Measurements from ENCODE around the gene UBE2E2.

UBE2E2 gene

GRCh38 chr3:23488618-23489017 lies 285.5 kb downstream of the UBE2E2 start:
- no peak for FAIRE-seq

- no peak for FAIRE-seq
Observed at GRCh38 chr3:23489300-23490158, 286.4 kb downstream of the UBE2E2 start.

- FAIRE-seq: no peak
Observed at GRCh38 chr3:23490459-23490858, 287.3 kb downstream of the UBE2E2 start.

DNA sequence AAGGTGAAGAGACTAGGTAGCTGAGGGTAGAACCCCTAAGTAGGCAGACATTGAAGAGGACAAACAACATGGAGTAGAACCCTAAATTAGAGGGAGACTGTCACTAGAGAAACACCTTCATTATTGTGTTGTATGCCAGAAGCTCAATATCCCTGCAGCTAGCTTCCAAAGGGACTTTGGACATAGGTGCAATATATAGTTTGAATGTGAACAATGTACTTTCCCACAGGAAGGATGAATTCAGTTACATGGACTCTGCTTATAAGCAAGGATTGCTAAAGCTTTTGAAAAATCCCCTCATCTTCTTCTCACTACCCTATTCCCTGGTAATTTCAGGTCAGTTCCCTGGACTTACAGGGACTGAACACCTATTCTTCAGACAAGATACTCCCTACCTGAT lies 288.9 kb downstream of the UBE2E2 start:
- FAIRE-seq: no peak

DNA sequence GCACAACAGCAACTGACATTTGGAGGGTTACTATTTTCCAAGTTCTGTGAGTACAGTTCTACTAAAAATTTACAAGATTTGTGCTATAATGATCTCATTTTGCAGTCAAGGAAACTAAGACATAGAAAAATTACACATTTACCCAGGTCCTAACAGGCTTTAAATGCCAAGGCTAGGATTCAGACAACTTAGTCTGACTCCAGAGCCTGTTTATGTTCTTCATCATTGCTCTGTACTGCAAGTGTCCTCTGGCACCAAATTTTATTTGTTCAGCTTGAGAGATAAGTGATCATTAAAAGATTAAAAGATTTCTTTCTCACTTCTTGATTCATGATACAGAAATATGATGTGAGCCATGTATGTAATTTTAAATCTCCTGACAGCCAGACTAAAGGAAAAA lies 290.8 kb downstream of the UBE2E2 start:
- FAIRE-seq: no peak

GRCh38 chr3:23494967-23495366 lies 291.8 kb downstream of the UBE2E2 start:
- no peak for FAIRE-seq

GRCh38 chr3:23495507-23495906 lies 292.4 kb downstream of the UBE2E2 start:
- no peak for FAIRE-seq

GRCh38 chr3:23496165-23496564 lies 293.0 kb downstream of the UBE2E2 start:
- no peak for FAIRE-seq

- no peak for FAIRE-seq
Observed at GRCh38 chr3:23497156-23497555, 294.0 kb downstream of the UBE2E2 start.

DNA sequence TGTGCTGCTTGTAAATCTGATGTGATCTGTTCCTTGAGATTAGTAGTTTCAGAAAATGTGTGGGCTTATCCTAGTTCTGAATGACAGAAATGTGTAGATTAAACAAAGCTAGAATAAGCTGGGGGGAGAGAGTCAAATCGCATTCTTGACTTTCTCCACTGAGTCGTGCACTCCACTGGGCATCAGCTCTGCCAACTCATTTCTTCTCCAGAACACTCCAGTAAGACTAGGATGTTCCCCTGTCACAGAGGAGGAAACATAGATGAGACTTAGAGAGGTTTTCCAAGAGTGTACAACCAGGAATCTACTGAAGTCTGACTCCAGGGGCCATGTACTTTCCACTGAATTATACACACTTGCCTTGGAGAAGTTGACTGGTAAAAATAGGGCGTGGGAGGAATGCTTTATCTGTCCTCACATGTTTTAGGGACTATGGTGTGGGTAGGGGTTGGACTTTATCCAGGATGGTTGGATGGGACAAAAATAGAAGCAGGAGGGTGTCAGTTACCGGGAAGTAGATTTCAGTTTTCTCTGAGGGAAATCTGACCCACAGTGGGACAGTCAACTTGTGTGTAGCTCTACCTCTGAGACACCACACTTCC lies 298.2 kb downstream of the UBE2E2 start:
- no peak for FAIRE-seq

DNA sequence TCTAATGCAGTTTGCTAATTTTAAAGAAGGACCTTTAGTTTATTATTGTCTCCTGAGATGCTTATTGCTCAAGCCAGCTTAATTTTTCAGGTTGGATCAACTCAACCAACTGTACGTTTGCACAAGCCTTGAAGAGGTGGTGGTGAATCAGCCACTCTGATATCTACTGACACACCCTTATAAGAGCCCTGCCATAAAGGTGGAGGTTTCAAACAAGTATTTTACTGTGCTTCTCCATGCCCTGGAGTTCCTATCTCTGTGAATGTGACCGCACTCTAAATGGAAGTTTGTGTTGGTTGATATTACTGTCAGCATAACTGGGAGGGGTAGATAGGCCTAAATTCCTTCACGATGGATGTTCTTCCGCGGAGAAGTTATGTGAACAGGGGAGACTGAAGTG lies 305.3 kb downstream of the UBE2E2 start:
- FAIRE-seq: no peak

DNA sequence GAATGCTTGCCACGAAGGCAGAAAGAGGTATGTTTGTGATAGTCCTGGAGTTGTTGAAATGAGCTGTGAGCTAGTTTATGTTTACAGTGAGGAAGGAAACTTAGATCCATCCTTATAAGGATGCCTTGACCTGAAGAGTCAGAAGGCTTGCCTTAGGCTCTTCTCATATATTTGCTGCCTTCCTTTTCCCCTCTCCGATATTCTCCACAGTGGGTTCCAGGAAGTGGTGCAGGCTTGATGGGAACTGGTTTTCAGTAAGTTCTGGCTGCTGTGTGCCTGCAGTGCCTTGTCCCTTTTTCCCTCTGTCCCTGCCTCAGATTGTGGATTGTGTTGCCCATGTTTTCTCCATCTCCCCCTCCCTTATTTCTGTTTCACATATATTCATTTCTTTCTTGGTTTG lies 315.3 kb downstream of the UBE2E2 start:
- no peak for FAIRE-seq

DNA sequence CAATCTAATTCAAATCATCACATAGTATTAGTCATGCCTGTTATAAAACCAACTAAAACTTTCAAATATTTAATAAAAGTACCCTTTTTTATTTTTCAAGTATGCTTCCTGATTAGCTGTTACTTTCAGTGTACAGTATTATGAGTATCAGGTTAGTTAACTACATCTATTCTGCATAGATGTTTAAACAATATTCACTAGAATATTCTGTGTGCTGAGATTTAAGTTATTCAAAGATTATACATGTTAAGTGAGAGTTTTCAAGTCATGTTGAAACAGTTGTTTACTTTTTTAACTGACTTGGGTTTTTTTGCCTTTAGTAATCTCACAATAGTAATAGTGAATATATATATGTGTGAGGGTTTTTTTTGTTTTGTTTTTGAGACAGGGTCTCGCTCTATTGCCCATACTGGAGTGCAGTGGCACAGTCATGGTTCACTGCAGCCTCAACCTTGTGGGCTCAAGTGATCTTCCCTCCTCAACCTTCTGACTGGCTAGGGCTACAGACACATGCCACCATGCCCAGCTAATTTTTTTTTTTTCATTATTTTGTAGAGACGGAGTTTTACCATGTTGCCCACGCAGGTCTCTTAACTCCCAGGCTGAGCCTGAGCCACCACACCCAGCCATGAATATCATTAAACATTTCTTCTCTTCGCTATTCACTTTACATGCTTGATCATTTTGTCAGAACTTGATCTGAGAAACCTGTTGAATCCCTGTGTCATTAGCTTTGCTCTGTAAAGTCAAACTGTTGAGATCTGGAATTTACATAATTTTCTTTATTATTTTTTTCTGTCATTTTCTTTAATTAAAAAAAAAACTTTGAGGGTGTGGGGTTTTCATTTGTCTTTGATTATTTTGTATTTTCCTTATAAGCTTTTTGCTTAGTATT lies 316.4 kb downstream of the UBE2E2 start:
- no peak for FAIRE-seq

GRCh38 chr3:23527326-23527725 lies 324.2 kb downstream of the UBE2E2 start:
- FAIRE-seq: no peak

GRCh38 chr3:23533596-23533995 lies 330.5 kb downstream of the UBE2E2 start:
- FAIRE-seq: no peak

GRCh38 chr3:23533996-23534395 lies 330.9 kb downstream of the UBE2E2 start:
- no peak for FAIRE-seq

DNA sequence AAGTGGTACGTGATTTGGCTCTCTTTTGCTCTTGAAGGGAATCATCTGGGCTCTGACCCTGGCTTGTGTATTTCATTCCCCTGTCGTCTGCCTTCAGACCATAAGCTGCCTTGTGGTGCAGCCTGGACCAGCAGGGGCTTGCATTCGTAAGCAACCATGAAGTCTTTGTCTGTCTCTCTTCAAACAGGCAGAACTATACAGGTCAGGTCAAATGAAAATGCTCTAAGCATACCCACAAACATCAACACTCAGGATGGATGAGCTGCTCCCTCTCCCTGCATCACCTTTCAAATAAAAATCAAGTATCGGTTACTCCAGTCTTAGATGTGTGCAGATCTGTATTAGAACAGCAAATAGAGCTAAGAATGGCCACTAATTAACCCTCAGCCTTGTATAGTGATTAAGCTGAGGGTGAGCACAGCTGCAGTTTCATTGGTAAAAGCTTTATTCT lies 334.0 kb downstream of the UBE2E2 start:
- no peak for FAIRE-seq

DNA sequence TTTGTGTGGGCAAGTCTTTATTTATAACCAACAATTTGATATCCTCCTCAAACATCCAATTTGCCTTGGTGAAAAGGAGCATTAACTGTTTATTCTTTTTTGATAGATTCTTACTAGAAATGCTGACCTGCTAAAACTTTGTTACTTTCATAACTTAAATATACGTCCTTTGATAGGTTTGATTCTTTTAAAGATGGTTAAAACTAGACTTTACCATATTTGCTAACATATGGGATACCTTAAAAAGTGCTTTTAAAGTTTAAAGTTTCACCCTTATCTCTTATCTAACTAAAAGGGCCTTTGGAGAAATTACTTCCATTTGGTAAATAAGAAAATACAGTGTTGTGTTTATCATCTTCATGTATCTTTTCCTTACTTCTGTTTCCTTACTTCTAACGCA lies 336.1 kb downstream of the UBE2E2 start:
- no peak for FAIRE-seq

DNA sequence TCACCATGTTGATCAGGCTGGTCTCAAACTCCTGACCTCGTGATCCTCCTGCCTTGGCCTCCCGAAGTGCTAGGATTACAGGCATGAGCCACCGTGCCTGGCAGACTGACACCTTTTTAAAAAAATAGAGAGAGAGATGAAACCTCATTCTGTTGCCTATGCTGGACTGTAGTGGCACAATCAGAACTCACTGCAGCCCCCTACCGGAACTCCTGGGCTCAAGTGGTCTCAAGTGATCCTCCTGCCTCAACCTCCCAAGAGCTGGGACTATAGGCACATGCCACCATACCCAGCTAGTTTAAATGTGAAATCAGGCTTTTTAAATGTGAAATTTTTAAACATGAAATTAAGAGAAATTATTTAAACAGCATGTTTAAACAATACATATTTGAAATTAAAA lies 337.5 kb downstream of the UBE2E2 start:
- FAIRE-seq: no peak

DNA sequence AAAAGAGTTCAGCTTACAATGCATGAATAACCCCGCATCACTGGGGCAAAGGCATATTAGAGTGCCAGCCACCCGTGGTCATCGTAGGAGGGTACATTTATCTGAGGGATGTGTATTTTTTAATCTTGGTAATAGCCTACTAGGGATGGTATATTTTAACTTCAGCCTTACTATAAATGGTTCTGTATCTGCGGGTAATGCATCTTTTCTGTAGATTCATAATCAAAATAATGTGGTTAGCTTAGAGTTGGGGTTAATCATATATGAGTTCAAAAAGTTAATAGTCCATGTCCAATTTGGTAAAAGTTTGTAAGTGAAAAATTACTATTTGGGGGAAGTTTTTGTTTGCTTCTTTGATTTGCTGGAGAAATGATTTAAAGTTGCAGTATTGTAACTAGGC lies 339.0 kb downstream of the UBE2E2 start:
- no peak for FAIRE-seq

GRCh38 chr3:23546181-23546580 lies 343.1 kb downstream of the UBE2E2 start:
- no peak for FAIRE-seq

- no peak for FAIRE-seq
Observed at GRCh38 chr3:23547905-23548650, 345.0 kb downstream of the UBE2E2 start.

GRCh38 chr3:23548706-23549105 lies 345.6 kb downstream of the UBE2E2 start:
- FAIRE-seq: no peak
